ENCODE data around the gene AKAP14. TPM values are rescaled to one million over a fixed set of nuclear protein-coding genes. Genes with fewer than 3 reads are reported as not detected.
A peak's percentile ranks its signal among the peaks of the same experiment; 100 is the strongest.
"Not testable (repeated sequence)": the region's sequence is repeated elsewhere in the genome, so short reads cannot be mapped to it uniquely, and the experiment has no call there.

The AKAP14 gene
- total RNA-seq, 1 donor from 2014 or later: not detected

DNA sequence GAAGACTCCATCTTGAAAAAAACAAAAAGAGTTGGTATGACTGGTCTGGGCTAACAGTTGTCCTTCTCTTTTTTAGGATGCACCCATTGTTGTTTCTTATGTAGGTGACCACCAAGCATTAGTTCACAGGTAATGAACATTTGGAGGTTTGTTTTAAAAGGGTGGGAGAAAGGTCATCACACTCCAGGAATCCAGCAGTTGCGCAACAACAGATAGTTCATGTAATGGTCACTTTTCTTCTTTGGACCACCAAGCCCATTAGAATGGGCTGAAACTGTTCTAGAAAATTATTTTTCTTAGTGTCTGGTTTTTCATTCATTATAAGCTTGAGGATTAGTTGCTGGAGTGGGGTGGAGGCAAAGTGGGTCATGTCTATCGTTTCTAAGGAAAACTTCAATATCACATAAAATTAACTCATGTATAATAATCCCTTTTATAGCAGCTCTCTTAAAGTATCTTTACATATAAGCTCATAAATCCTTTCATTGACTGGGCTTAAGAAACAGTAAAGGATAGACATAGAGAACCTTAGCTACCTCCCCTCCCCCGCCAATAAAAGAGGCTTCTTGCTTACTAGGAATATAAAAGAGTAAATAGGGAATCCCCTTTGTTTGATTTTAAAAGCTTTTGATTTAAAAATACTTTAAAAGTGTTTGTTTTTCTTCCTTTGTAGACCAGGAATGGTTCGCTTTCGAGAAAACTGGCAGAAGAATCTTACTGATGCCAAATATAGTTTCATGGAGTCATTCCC is 24.3 kb downstream of the AKAP14 start:
- no peak for DNase-seq (ENCODE audit: low spot score in 2 of 2)
- no peak for FAIRE-seq

DNA sequence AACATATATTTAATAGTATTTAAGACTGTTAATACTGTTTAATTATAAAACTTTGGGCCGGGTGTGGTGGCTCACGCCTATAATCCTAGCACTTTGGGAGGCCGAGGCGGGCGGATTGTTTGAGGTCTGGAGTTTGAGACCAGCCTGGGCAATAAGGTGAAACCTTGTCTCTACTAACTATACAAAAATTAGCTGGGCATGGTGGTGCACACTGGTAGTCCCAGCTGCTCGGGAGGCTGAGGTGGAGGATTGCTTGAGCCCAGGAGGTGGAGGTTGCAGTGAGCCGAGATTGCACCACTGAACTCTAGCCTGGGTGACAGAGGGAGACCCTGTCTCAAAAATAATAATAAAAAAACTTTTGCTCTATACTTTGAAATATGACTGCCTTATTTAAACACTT is 26.7 kb downstream of the AKAP14 start:
- DNase-seq (ENCODE audit: low spot score in 2 of 2); FAIRE-seq: not testable (repeated sequence)

DNA sequence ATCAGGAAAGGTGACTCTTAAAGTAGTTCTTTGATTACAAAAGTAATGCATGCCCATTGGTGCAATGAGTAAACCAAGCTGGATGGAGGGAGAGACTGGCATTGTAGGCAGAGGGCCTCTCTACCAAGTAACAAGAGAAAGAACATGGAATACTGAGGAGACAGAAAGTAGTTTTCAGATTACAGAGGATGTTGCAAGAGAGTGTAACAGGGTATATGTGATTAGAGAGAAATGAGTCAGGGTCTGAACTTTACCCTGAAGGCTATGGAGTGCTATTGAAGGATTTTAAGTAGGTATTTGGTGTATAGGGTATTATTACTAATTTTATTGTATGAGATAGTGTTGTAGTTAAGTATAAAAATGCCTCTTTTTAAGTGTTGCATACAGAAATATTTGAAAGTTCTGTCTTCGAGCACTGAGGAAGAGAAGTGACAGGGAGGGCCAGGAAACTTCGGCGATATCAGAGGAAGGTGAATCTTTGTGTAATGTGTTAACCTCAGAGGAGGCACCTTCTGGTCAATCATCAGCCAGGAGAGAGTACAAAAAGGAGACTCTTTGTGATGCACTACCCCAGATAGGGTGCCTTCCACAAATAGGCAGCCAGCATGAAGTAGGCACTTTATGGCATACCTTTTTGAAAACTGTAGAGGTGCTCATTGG is 39.7 kb downstream of the AKAP14 start:
- FAIRE-seq (no peak), DNase-seq (ENCODE audit: low spot score in 2 of 2) (no peak)

DNA sequence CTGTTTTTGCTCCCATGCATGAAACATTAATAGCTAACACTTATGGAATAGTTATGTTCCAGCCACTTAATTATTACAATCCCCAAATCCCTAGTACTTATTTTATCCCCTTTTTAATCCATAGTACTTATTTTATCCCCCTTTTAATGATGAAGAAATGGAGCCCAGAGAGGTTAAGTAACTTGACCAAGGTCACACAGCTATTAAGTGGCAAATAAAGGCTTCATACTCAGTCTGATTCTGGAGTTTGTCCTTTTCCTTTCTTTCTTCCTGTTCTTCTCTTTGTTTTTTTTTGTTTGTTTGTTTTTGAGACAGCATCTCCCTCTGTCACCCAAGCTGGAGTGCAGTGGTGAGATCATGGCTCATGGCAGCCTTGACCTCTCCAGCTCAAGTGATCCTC is 45.6 kb downstream of the AKAP14 start:
- FAIRE-seq: no peak
- DNase-seq (ENCODE audit: low spot score in 2 of 2): no peak

DNA sequence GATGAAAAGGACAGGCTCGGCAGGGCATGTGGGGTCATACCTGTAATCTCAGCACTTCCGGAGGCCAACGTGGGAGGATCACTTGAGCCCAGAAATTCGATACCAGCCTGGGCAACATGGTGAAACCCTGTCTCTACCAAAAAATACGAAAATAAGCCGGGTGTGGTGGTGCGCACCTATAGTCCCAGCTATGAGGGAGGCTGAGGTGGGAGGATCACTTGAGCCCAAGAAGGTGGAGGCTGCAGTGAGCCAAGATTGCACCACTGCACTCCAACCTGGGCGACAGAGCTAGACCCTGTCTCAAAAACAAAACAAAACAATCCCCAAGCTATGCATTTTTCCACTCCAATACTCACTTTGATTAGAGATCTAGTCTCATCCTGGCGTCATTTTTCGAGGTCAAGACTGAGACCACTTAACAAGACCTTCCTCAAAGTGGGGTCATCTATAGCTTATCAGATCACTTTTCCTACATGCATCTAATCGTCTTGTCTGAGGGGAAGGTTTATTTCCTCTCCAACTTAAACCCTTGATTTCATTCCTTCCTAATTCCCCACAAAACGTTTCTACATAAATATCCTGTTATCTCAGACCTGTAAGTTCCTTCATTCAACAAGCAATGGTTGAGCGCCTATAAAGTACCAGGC is 46.6 kb downstream of the AKAP14 start:
- no peak for FAIRE-seq

DNA sequence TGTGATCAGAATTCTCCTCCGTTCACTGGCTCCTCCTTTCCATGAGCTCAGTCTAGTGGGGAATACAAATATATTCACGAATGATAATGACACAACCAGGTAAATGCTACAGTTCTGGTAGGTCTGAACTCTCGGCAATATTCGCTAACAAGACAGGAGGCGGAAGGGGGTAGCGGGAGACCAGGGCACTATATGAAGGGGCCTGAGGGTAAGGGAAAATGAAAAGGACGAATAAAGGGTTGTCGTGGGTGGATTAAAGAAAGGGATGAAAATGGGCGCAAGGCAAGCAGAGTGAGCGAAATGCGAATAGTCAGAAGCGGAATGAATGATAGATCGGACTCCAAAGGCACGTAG is 47.1 kb downstream of the AKAP14 start:
- no peak for DNase-seq (ENCODE audit: low spot score in 2 of 2)
- no peak for FAIRE-seq

More for the DNA sequence above, 46.6 kb downstream of the AKAP14 start:
- DNase-seq (ENCODE audit: low spot score in 2 of 2): no peak

DNA sequence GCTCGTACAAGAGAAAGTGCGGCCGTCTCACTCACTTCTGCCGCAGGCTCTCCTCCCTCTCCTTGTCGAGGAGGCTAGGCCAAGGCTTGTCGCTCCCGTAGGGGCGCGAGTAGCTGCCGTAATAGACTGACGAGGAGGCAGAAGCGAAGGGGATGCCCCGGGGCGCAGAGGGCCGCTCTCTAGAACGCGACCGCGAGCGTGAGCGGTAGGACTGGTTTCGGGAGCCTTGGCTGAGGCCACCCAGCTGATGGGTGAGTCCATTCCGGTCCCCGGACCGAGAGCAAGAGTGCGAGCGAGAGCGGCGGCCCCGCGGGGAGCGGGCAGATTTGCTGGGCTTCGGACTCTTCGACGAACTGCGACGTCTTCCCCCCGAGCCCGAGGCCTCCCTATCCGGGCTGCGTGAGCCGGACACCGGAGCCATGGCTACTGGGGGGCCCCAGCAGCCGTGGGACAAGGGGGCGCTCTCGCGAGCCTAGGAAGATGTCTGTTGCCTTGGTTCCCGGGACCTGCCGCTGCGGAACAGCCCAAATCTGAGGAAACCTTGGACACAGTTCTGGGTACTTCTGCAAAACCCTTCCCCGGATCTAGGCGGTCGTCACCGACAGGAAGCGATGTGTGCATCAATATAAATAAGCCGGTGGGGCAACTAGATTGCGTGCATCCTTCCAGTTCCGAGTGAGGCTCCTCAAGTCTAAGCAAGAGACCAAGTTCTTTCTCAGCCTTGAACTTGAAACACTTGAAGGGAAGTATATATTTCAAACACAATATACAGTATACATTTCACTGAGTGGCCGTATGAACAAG is 47.7 kb downstream of the AKAP14 start, which contains the start of gene NKAP:
NKAP (minus strand) TSS at position 567 of the 804 bp plus-strand sequence; CDS start at position 421, 146 bp downstream.
- FAIRE-seq: no peak
- peak; percentile 50 to 60 for DNase-seq (ENCODE audit: low spot score in 2 of 2)

DNA sequence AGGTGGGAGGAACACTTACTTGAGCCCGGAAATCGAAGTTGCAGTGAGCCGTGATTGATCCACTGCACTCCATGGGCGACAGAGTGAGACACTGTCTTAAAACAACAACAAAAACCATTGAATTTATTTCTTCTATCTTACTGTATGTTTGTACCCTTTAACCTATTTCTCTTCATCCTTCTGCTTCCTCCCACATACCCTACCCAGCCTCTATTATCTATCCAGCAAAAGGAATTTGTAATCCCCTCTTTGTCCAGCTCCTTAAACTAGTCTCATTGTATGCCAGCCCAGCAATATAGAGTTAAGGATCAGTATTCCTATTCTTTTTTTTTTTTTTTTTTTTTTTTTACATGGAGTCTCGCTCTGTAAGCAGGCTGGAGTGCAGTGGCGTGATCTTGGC is 49.8 kb downstream of the AKAP14 start:
- FAIRE-seq (no peak), DNase-seq (ENCODE audit: low spot score in 2 of 2) (no peak)

DNA sequence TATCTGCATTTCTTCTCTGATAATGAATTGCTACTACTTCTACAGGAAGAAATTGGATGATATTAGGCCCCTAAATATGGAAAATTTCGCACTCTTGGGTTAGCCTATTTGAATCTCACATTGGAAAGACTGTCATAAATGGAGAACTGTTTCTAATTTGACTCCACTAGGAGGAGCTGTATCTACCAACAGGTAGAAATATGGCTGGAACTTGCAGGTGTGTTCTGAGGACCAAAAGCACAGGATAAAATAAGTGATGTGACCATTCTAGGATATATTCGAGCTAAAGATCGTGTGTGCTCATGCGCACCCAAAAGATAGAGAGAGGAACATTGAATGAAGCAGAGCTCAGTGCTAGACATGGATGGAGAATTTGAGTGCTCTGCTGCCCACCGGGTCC is 52.7 kb downstream of the AKAP14 start:
- DNase-seq (ENCODE audit: low spot score in 2 of 2) (no peak), FAIRE-seq (no peak)

DNA sequence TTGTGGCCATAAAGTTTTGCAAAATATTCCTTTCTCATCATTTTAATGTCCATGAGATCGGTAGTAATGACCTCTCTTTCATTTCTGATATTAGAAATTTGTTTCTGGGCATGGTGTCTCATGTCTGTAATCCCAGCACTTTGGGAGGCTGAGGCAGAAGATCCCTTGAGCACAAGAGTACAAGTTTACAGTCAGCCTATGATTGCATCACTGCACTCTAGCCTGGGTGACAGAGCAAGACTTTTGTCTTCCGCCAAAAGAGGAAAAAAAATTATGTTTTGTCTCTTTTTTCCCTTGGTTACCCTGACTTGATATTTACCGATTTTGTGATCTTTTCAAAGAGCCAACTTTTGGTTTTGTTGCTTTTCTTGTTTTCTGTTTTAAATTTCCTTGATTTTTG is 58.7 kb downstream of the AKAP14 start:
- FAIRE-seq (no peak), DNase-seq (ENCODE audit: low spot score in 2 of 2) (no peak)

DNA sequence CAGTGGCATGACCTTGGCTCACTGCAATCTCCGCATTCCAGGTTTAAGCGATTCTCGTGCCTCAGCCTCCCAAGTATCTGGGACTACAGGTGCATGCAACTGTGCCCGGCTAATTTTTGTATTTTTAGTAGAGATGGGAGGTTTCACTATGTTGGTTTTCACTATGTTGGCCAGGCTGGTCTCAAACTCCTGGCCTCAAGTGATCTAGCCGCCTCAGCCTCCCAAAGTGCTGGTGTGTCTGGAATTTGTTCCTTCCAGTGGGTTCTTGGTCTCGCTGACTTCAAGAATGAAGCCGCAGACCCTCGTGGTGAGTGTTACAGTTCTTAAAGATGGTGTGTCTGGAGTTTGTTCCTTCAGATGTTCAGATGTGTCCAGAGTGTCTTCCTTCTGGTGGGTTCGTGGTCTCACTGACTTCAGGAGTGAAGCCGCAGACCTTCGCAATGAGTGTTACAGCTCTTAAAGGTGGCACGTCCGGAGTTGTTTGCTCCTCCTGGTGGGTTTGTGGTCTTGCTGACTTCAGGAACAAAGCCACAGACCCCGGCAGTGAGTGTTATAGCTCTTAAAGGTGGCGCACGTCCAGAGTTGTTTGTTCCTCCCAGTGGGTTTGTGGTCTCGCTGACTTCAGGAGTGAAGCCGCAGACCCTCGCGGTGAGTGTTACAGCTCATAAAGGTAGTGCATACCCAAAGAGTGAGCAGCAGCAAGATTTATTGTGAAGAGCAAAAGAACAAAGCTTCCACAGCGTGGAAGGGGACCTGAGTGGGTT is 60.3 kb downstream of the AKAP14 start:
- not testable (repeated sequence) for FAIRE-seq; DNase-seq (ENCODE audit: low spot score in 2 of 2)

DNA sequence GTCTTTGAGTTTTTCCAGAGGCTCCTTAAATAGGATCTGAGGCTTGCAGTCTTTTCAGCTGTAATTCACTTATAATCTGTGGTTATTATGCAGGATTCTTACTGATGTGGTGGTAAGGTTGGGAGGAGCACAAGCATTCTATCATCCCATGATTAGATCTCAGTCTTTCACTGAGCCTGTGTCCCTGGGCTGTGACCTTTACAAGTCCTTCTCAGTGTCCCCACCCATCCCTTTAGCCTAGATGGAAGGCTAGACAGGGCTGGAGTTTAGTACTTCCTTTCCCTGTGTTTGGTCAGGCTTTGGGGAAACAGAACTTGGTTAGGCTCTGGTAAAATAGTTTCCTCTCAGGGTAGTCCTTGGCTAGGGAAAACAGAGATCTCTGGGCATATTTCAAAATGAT is 64.9 kb downstream of the AKAP14 start:
- FAIRE-seq: no peak

DNA sequence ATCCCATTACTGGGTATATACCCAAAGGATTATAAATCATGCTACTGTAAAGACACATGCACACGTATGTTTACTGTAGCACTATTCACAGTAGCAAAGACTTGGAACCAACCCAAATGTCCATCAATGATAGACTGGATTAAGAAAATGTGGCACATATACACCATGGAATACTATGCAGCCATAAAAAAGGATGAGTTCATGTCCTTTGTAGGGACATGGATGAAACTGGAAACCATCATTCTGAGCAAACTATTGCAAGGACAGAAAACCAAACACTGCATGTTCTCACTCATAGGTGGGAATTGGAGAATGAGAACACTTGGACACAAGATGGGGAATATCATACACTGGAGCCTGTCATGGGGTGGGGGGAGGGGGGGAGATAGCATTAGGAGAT is 71.1 kb downstream of the AKAP14 start:
- not testable (repeated sequence) for FAIRE-seq; DNase-seq (ENCODE audit: low spot score in 2 of 2)

More for the DNA sequence above, 64.9 kb downstream of the AKAP14 start:
- DNase-seq (ENCODE audit: low spot score in 2 of 2): no peak

Other genes with a start within 250 kb of the AKAP14 start
- gene SEPTIN6, start 202.7 kb upstream of the AKAP14 start, total RNA-seq: 69.3 TPM
- 0.82 TPM for gene SOWAHD, start 137.3 kb upstream of the AKAP14 start, total RNA-seq
- gene RPL39, start 104.3 kb upstream of the AKAP14 start, total RNA-seq: 3,561 TPM
- 3.7 TPM for gene UPF3B, start 42.9 kb upstream of the AKAP14 start, total RNA-seq
- gene RNF113A, start 24.2 kb upstream of the AKAP14 start, total RNA-seq: 17.5 TPM
- 46.9 TPM for gene NDUFA1, start 24.1 kb upstream of the AKAP14 start, total RNA-seq
- gene NKAP, start 47.9 kb downstream of the AKAP14 start, total RNA-seq: 8.6 TPM
- gene RHOXF2B, start 181.8 kb downstream of the AKAP14 start, total RNA-seq: not detected
- gene RHOXF1, start 220.0 kb downstream of the AKAP14 start, total RNA-seq: not detected

All from frontal cortex (tissue), 4 donors.